ENCODE measurements around the gene TMA7. TPM values are rescaled to one million over a fixed set of nuclear protein-coding genes. Genes with fewer than 3 reads are reported as not detected.

The TMA7 gene
- total and polyA plus RNA-seq, 2 of the 13 experiments (the other 11 are each of a cell fraction or from before 2014, with no cell fraction given): 100 to 486 TPM

- TF ChIP-seq, protein P1, sequence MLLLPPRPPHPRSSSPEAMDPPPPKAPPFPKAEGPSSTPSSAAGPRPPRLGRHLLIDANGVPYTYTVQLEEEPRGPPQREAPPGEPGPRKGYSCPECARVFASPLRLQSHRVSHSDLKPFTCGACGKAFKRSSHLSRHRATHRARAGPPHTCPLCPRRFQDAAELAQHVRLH (CRISPR knock-in tag; IDR thresholded peaks at IDR 0.05; ENCODE audit: borderline replicate concordance, low read depth): peak; percentile 63; the same call in 1 of the 2 replicates
- TF ChIP-seq, protein P2, sequence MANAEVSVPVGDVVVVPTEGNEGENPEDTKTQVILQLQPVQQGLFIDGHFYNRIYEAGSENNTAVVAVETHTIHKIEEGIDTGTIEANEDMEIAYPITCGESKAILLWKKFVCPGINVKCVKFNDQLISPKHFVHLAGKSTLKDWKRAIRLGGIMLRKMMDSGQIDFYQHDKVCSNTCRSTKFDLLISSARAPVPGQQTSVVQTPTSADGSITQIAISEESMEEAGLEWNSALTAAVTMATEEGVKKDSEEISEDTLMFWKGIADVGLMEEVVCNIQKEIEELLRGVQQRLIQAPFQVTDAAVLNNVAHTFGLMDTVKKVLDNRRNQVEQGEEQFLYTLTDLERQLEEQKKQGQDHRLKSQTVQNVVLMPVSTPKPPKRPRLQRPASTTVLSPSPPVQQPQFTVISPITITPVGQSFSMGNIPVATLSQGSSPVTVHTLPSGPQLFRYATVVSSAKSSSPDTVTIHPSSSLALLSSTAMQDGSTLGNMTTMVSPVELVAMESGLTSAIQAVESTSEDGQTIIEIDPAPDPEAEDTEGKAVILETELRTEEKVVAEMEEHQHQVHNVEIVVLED (CRISPR knock-in tag; IDR thresholded peaks at IDR 0.05; ENCODE audit: borderline replicate concordance): peak; percentile 29; the same call in 1 of the 2 replicates
- TF ChIP-seq MED13 (CRISPR knock-in tag; IDR thresholded peaks at IDR 0.05) (peak; percentile 88; the same call in 1 of the 2 replicates), HOXA3 (CRISPR knock-in tag; IDR thresholded peaks at IDR 0.05) (peak; percentile 92), KLF6 (CRISPR knock-in tag; IDR thresholded peaks at IDR 0.05) (no peak), ZNF253 (CRISPR knock-in tag; IDR thresholded peaks at IDR 0.05; ENCODE audit: borderline replicate concordance) (no peak), ZNF562 (CRISPR knock-in tag; IDR thresholded peaks at IDR 0.05; ENCODE audit: borderline replicate concordance) (no peak), ZKSCAN1 (IDR thresholded peaks at IDR 0.05; ENCODE audit: low read length) (no peak), THAP7 (CRISPR knock-in tag; IDR thresholded peaks at IDR 0.05) (peak; percentile 82; the same call in 1 of the 2 replicates), ZBTB1 (CRISPR knock-in tag; IDR thresholded peaks at IDR 0.05; ENCODE audit: borderline replicate concordance) (no peak), GATA4 (IDR thresholded peaks at IDR 0.05; ENCODE audit: borderline replicate concordance, low read depth) (no peak), TFDP2 (CRISPR knock-in tag; IDR thresholded peaks at IDR 0.05) (0 out of 2 replicates have a peak, but pooled peaks have one; percentile 17), TFAP4 (IDR thresholded peaks at IDR 0.05; ENCODE audit: borderline replicate concordance, low read depth) (peak; percentile 70; the same call in 1 of the 2 replicates), ZFP37 (CRISPR knock-in tag; IDR thresholded peaks at IDR 0.05; ENCODE audit: borderline replicate concordance) (no peak), PTBP1 (IDR thresholded peaks at IDR 0.05; ENCODE audit: low read depth, low read length, poor library complexity, severe bottlenecking) (no peak), ZNF577 (CRISPR knock-in tag; IDR thresholded peaks at IDR 0.05; ENCODE audit: borderline replicate concordance, low read depth) (no peak), CBX1 (IDR thresholded peaks at IDR 0.05; ENCODE audit: low read depth) (no peak), MEF2D (CRISPR knock-in tag; IDR thresholded peaks at IDR 0.05) (peak; percentile 58; the same call in 1 of the 2 replicates), NCOA2 (CRISPR knock-in tag; IDR thresholded peaks at IDR 0.05) (peak; percentile 92)
- TF ChIP-seq, protein P3, sequence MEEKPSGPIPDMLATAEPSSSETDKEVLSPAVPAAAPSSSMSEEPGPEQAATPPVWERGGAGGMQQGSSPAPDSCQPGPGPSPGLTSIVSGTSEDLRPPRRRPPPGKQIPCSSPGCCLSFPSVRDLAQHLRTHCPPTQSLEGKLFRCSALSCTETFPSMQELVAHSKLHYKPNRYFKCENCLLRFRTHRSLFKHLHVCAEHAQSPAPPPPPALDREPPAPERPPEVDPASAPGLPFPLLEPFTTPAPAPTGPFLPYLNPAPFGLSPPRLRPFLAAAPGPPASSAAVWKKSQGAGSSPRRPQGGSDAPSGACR (CRISPR knock-in tag; IDR thresholded peaks at IDR 0.05): peak; percentile 79
- TF ChIP-seq, protein P4, sequence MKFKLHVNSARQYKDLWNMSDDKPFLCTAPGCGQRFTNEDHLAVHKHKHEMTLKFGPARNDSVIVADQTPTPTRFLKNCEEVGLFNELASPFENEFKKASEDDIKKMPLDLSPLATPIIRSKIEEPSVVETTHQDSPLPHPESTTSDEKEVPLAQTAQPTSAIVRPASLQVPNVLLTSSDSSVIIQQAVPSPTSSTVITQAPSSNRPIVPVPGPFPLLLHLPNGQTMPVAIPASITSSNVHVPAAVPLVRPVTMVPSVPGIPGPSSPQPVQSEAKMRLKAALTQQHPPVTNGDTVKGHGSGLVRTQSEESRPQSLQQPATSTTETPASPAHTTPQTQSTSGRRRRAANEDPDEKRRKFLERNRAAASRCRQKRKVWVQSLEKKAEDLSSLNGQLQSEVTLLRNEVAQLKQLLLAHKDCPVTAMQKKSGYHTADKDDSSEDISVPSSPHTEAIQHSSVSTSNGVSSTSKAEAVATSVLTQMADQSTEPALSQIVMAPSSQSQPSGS (CRISPR knock-in tag; IDR thresholded peaks at IDR 0.05): peak; percentile 84
Observed at GRCh38 chr3:48431224-48432029, 8.6 kb upstream of the TMA7 start (continued).
